WTC11 (cell line): ENCODE results near the gene RPL34.

Experiments used
- ATF2 ChIP-seq: sonication (generic); formaldehyde crosslinking; IDR thresholded peaks from 2 replicates; pipeline ENCODE4 v1.8.1; 2022; ENCODE audit warnings: low read depth, missing genetic modification reagents, borderline replicate concordance
- EMX1 ChIP-seq: fragments of 250-450 bp; sonication (Bioruptor Pico); IDR thresholded peaks from 2 replicates; pipeline ENCODE4 v1.8.0; 2021; ENCODE audit warnings: mild to moderate bottlenecking
- NFE2L1 ChIP-seq: sonication (generic); formaldehyde crosslinking; IDR thresholded peaks from 2 replicates; pipeline ENCODE4 v1.8.1; 2023; ENCODE audit warnings: missing genetic modification reagents
- SMAD3 ChIP-seq: sonication (generic); formaldehyde crosslinking; IDR thresholded peaks from 2 replicates; pipeline ENCODE4 v1.8.0; 2022; ENCODE audit warnings: missing genetic modification reagents, mild to moderate bottlenecking, borderline replicate concordance
- SP1 ChIP-seq: sonication (generic); formaldehyde crosslinking; conservative IDR thresholded peaks from 2 replicates; pipeline ENCODE4 v1.8.1; 2022; ENCODE audit warnings: missing genetic modification reagents
- STAT6 ChIP-seq: sonication (generic); formaldehyde crosslinking; conservative IDR thresholded peaks from 2 replicates; pipeline ENCODE4 v1.8.1; 2023; ENCODE audit warnings: mild to moderate bottlenecking, low read depth, missing genetic modification reagents, moderate library complexity
- TEAD1 ChIP-seq: sonication (generic); formaldehyde crosslinking; IDR thresholded peaks from 2 replicates; pipeline ENCODE4 v1.8.0; 2022; ENCODE audit warnings: mild to moderate bottlenecking, missing genetic modification reagents
- ZNF121 ChIP-seq: sonication (generic); formaldehyde crosslinking; IDR thresholded peaks from 2 replicates; pipeline ENCODE4 v1.8.0; 2023; ENCODE audit warnings: missing genetic modification reagents
- ZNF317 ChIP-seq: sonication (generic); formaldehyde crosslinking; IDR thresholded peaks from 2 replicates; pipeline ENCODE4 v1.8.1; 2023; ENCODE audit warnings: low read depth, mild to moderate bottlenecking, moderate library complexity, missing genetic modification reagents, borderline replicate concordance
- TF ChIP-seq, protein P1 (sequence below): sonication (generic); formaldehyde crosslinking; IDR thresholded peaks from 2 replicates; pipeline ENCODE4 v1.8.0; 2022; ENCODE audit warnings: mild to moderate bottlenecking, missing genetic modification reagents
- TF ChIP-seq, protein P2 (sequence below): fragments of 200-600 bp; IDR thresholded peaks from 2 replicates; pipeline ENCODE4 v1.8.0; 2022; ENCODE audit warnings: antibody characterized with exemption

- TF ChIP-seq, protein P1, sequence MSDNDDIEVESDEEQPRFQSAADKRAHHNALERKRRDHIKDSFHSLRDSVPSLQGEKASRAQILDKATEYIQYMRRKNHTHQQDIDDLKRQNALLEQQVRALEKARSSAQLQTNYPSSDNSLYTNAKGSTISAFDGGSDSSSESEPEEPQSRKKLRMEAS (CRISPR knock-in tag), result no peak
- TF ChIP-seq, protein P2, sequence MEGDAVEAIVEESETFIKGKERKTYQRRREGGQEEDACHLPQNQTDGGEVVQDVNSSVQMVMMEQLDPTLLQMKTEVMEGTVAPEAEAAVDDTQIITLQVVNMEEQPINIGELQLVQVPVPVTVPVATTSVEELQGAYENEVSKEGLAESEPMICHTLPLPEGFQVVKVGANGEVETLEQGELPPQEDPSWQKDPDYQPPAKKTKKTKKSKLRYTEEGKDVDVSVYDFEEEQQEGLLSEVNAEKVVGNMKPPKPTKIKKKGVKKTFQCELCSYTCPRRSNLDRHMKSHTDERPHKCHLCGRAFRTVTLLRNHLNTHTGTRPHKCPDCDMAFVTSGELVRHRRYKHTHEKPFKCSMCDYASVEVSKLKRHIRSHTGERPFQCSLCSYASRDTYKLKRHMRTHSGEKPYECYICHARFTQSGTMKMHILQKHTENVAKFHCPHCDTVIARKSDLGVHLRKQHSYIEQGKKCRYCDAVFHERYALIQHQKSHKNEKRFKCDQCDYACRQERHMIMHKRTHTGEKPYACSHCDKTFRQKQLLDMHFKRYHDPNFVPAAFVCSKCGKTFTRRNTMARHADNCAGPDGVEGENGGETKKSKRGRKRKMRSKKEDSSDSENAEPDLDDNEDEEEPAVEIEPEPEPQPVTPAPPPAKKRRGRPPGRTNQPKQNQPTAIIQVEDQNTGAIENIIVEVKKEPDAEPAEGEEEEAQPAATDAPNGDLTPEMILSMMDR, result no peak
- TF ChIP-seq NFE2L1 (CRISPR knock-in tag) (no peak), TEAD1 (CRISPR knock-in tag) (no peak), ZNF317 (no peak), SP1 (CRISPR knock-in tag) (no peak), STAT6 (no peak), SMAD3 (CRISPR knock-in tag) (no peak), ATF2 (CRISPR knock-in tag) (no peak), ZNF121 (CRISPR knock-in tag) (no peak), EMX1 (no peak)
Observed at GRCh38 chr4:108590776-108591175, 29.6 kb upstream of the RPL34 start.
